ENCODE results near the gene ZNHIT6. TPM values are rescaled to one million over a fixed set of nuclear protein-coding genes. Genes with fewer than 3 reads are reported as not detected.

ZNHIT6 gene
- total and polyA plus RNA-seq, 2 of the 8 experiments (the other 6 are each of a cell fraction or from before 2014, with no cell fraction given): 5.9 to 17.2 TPM

DNA sequence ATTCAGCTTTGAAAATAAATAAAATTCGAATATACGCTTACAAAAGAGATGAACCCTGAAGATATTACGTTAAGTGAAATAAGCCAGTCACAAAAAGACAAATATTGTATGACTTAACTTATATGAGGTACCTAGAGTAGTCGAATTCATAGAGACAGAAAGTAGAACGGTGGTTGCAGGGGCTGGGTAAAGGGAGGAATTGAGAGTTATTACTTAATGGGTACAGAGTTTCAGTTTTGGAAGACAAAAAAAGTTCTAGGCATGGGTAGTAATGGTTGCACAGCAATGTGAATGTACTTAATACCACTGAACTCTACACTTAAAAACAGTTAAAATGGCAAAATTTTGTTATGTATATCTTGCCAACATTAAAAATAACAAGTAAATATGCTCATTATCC is 48.6 kb upstream of the ZNHIT6 start:
- CTCF ChIA-PET (ENCODE audit: partially characterized antibody): interaction anchor here (1.4 kb wide), 1 partner anchor 12 kb away, joined by 4 read pairs; no protein-coding TSS in a partner anchor
- WGBS, 2 experiments (ENCODE audit: extremely low coverage in 1 of 2, insufficient coverage in 1 of 2, insufficient read length in 1 of 2, insufficient replicate concordance in 2 of 2, low coverage in 1 of 2, low lambda C conversion rate in 2 of 2, missing lambda C conversion rate in 1 of 2): 86% methylated on average over 5 of the region's 5 CpGs; no CpG with 5 or more reads in 1 of the 2 experiments
- FAIRE-seq: no peak
- TF ChIP-seq EGR1 (IDR thresholded peaks at IDR 0.05; ENCODE audit: borderline replicate concordance, low read depth, low read length): no peak
- no peak for TF ChIP-seq SRF (IDR thresholded peaks at IDR 0.05; ENCODE audit: low read depth, low read length)
- no peak for TF ChIP-seq EZH2 (IDR thresholded peaks at IDR 0.05; ENCODE audit: low read depth, low read length, severe bottlenecking)
- TF ChIP-seq CTBP2 (IDR thresholded peaks at IDR 0.05; ENCODE audit: borderline replicate concordance, insufficient read depth, insufficient read length, low read length): no peak
- TF ChIP-seq YY1 (IDR thresholded peaks at IDR 0.05; ENCODE audit: low read depth, low read length): no peak
- no peak for TF ChIP-seq ATF2 (IDR thresholded peaks at IDR 0.05; ENCODE audit: low read length)
- TF ChIP-seq CREB1 (IDR thresholded peaks at IDR 0.05): no peak
- TF ChIP-seq MAFK (IDR thresholded peaks at IDR 0.05; ENCODE audit: low read depth, low read length): no peak
- no peak for TF ChIP-seq RNF2 (IDR thresholded peaks at IDR 0.05; ENCODE audit: borderline replicate concordance, low read depth, low read length, missing control alignments, poor library complexity, severe bottlenecking)
- TF ChIP-seq POLR2AphosphoS5 (IDR thresholded peaks at IDR 0.05; ENCODE audit: low read depth, low read length): no peak
- TF ChIP-seq CEBPB (IDR thresholded peaks at IDR 0.05; ENCODE audit: low read depth, low read length): no peak
- TF ChIP-seq CBX8 (IDR thresholded peaks at IDR 0.05; ENCODE audit: borderline replicate concordance, low read depth, low read length): no peak
- no peak for TF ChIP-seq GTF2F1 (IDR thresholded peaks at IDR 0.05; ENCODE audit: borderline replicate concordance, low read depth, low read length)
- TF ChIP-seq TBP (IDR thresholded peaks at IDR 0.05; ENCODE audit: low read depth, low read length): no peak

More for the DNA sequence above, 48.6 kb upstream of the ZNHIT6 start:
- Histone ChIP-seq H2BK5ac (ENCODE audit: low read depth, low read length) (no peak overlapping the region), H4K20me1 (replicated peaks in 1 of 2; ENCODE audit: control insufficient read depth in 1 of 2, insufficient read depth in 2 of 2, low read length in 2 of 2) (no peaks in the 10 kb centered on the region), H2BK15ac (ENCODE audit: low read length) (no peak overlapping the region), H2BK12ac (ENCODE audit: low read depth, low read length) (no peak overlapping the region), H3K36me3 (ENCODE audit: control insufficient read depth in 2 of 4, insufficient read depth in 4 of 4, low read length in 3 of 4) (no peaks in the 10 kb centered on the region), H3K23ac (ENCODE audit: insufficient read length) (no peak overlapping the region), H3K18ac (ENCODE audit: extremely low read depth, low read length) (no peak overlapping the region), H3K27ac (ENCODE audit: low read depth, low read length) (no peak overlapping the region), H3K79me1 (ENCODE audit: low read depth, low read length) (no peaks in the 10 kb centered on the region), H3K9me3 (ENCODE audit: insufficient read depth in 2 of 2, low read depth in 1 of 2, low read length in 1 of 2) (no peaks in the 10 kb centered on the region), H3K4me2 (ENCODE audit: insufficient read depth in 1 of 2, low read depth in 2 of 2, low read length in 2 of 2) (no peak overlapping the region), H3K56ac (replicated peaks; ENCODE audit: insufficient read length, low read depth, low read length) (no peak overlapping the region), H4K91ac (replicated peaks; ENCODE audit: insufficient read length, low read length) (no peak overlapping the region), H3K9ac (replicated peaks in 1 of 4; ENCODE audit: extremely low read depth in 1 of 4, low read depth in 3 of 4, low read length in 3 of 4) (no peak overlapping the region), H3K23me2 (ENCODE audit: low read depth, low read length) (no peaks in the 10 kb centered on the region), H3K27me3 (replicated peaks in 1 of 4; ENCODE audit: control insufficient read depth in 3 of 4, extremely low read depth in 1 of 4, insufficient read depth in 3 of 4, low read length in 3 of 4) (no peaks in the 10 kb centered on the region), H3K14ac (ENCODE audit: insufficient read length) (no peak overlapping the region), H4K5ac (ENCODE audit: insufficient read length, low read depth, low read length) (no peak overlapping the region), H3K4me3 (ENCODE audit: extremely low read depth in 1 of 4, insufficient read depth in 2 of 4, low read depth in 3 of 4, low read length in 4 of 4) (no peak overlapping the region), H3K4me1 (replicated peaks in 1 of 4; ENCODE audit: control insufficient read depth in 3 of 4, insufficient read depth in 4 of 4, low read length in 3 of 4) (no peaks in the 10 kb centered on the region), H2AK5ac (ENCODE audit: low read depth, low read length) (no peak overlapping the region), H2AFZ (ENCODE audit: low read length) (no peak overlapping the region), H3K79me2 (ENCODE audit: control insufficient read depth in 1 of 2, insufficient read depth in 2 of 2, low read length in 2 of 2) (no peaks in the 10 kb centered on the region), H3K4ac (replicated peaks; ENCODE audit: insufficient read length, low read depth, low read length) (no peak overlapping the region), H2BK120ac (replicated peaks; ENCODE audit: low read depth, low read length) (no peak overlapping the region), H2BK20ac (ENCODE audit: low read length) (no peak overlapping the region), H4K8ac (ENCODE audit: extremely low read depth, insufficient read depth, low read length) (no peak overlapping the region)
- POLR2A ChIA-PET (ENCODE audit: partially characterized antibody): no interaction called here
- DNase-seq (ENCODE audit: low read depth in 1 of 2, low spot score in 2 of 2): no peak
